ENCODE data around the gene STK24.

Gene STK24

DNA sequence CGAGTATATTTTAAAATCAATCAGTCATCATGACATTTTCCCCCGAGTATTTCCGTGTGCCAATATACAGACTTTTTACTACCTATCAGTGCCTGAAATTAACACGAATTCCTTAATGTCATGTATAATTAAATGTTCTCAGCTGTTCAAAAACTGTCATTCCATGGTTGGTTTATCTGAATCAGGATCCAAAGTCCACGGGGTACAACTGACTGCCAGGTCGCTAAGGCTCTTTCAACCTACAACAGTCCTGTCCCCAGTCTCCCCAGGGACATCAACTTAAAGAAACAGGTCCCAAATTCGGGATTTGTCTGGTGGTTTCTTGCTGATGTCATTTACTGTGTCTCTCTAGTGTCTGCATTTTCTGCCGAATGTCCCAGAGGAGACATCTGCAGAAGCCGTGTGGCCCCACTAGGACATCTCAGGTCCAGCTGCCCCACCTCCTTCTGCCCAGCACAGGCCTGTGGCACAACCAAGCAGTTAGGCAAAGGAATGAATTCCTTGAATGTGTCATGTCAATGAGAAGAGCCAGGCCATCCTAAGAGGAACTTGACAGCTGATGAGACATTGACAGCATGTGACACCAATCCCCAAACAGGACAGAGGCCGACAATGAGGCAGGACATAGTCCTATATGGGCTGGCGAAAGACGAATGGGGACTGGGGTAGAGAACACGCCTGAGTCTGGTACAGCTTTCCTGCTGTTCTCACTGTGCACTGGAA, 109.5 kb downstream of the STK24 start:
- Histone ChIP-seq H3K9me3 (ENCODE audit: low read length) (peaks cover 3% of the 10 kb centered on the region), H3K4me1 (ENCODE audit: insufficient read depth, low read length) (no peaks in the 10 kb centered on the region), H3K36me3 (ENCODE audit: insufficient read depth, low read length) (peaks cover 49% of the 10 kb centered on the region), H3K27me3 (ENCODE audit: insufficient read depth, low read length) (no peaks in the 10 kb centered on the region), H3K4me3 (ENCODE audit: low read length) (no peak overlapping the region), H2AFZ (ENCODE audit: low read depth, low read length) (no peak overlapping the region)

GRCh38 chr13:98466634-98467236, 110.2 kb downstream of the STK24 start:
- H3K4me1 ChIP-seq (ENCODE audit: insufficient read depth, low read length): no peaks in the 10 kb centered on the region
- H3K27me3 ChIP-seq (ENCODE audit: insufficient read depth, low read length): no peaks in the 10 kb centered on the region
- H3K4me3 ChIP-seq (ENCODE audit: low read length): no peak overlapping the region
- H3K36me3 ChIP-seq (ENCODE audit: insufficient read depth, low read length): peaks cover 46% of the 10 kb centered on the region
- H3K9me3 ChIP-seq (ENCODE audit: low read length): peaks cover 4% of the 10 kb centered on the region
- H2AFZ ChIP-seq (ENCODE audit: low read depth, low read length): no peak overlapping the region

- Histone ChIP-seq H3K27me3 (ENCODE audit: insufficient read depth, low read length) (no peaks in the 10 kb centered on the region), H2AFZ (ENCODE audit: low read depth, low read length) (no peak overlapping the region), H3K4me1 (ENCODE audit: insufficient read depth, low read length) (no peaks in the 10 kb centered on the region), H3K4me3 (ENCODE audit: low read length) (no peak overlapping the region), H3K36me3 (ENCODE audit: insufficient read depth, low read length) (peaks cover 61% of the 10 kb centered on the region), H3K9me3 (ENCODE audit: low read length) (peaks cover 4% of the 10 kb centered on the region)
Measured at GRCh38 chr13:98462946-98463345, 114.0 kb downstream of the STK24 start.

DNA sequence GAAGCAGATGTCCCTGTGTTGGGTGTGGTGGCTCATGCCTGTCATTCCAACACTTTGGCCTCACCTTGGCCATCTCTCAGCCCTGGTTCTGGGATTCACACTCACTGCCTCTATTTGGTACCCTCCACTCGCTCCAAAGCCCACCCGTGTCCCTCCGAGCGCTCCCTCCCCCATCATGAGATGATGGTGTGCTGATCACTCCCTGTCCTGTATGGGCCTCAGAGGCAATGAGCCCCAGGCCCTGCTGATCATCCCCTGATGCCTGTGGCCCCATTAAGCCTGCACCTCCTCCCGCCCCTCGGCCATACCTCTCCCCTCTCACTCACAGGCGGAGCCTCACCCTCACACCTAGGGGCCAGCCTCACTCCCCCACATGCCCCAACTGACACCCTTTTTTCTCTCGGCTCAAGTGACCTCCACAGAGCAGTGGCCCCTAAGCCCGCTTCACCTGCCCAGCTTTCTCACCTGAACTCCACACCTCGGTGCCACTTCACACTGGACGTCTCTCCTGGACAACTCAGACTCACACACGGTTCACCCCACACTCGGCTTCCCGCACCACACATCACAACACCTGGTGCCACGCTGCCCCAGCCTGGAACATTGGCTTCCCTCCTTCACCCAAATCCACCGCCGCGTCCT, 114.5 kb downstream of the STK24 start:
- Histone ChIP-seq H3K9me3 (ENCODE audit: low read length) (peaks cover 4% of the 10 kb centered on the region), H3K4me3 (ENCODE audit: low read length) (no peak overlapping the region), H3K27me3 (ENCODE audit: insufficient read depth, low read length) (no peaks in the 10 kb centered on the region), H2AFZ (ENCODE audit: low read depth, low read length) (no peak overlapping the region), H3K36me3 (ENCODE audit: insufficient read depth, low read length) (peaks cover 64% of the 10 kb centered on the region), H3K4me1 (ENCODE audit: insufficient read depth, low read length) (no peaks in the 10 kb centered on the region)

DNA sequence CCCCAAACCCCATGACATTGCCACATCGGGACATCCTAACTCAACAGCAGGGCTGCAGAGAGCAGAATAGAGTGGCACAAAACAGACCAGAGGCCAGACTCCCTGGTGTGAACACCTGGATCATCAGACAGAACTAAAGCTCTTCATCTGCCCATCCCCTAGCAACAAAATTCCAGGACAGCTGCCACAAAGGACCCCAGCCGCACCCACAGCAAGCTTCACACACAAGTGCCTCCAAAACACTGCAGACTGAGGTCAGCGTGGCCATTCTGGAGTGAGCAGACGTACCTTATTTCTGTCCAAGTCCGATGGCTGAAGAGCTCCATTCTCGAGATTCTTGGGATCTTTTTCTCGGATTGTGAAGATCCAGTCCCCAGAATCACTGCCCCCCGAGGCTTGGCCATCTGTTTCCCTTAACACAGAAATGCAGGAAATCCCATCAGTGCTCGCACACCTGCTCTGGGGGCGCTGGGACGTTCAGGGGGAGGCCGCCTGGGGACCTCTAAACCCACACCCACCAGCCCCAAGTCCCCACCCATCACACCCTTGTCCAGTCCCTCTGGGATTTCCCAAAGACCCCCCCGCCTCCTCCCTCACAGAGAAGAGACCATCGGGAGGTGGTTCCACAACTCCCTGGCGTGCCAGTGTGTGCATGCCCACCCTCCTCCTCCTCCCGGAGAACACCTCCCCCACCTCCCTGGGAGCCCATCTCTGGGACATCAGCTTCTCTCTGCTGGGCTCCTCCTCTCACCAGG, 115.2 kb downstream of the STK24 start:
- H3K36me3 ChIP-seq (ENCODE audit: insufficient read depth, low read length): peaks cover 68% of the 10 kb centered on the region
- H3K27me3 ChIP-seq (ENCODE audit: insufficient read depth, low read length): no peaks in the 10 kb centered on the region
- H3K4me3 ChIP-seq (ENCODE audit: low read length): no peak overlapping the region
- no peaks in the 10 kb centered on the region for H3K4me1 ChIP-seq (ENCODE audit: insufficient read depth, low read length)
- H2AFZ ChIP-seq (ENCODE audit: low read depth, low read length): no peak overlapping the region
- H3K9me3 ChIP-seq (ENCODE audit: low read length): peaks cover 4% of the 10 kb centered on the region

- Histone ChIP-seq H3K9me3 (ENCODE audit: low read length) (peaks cover 4% of the 10 kb centered on the region), H3K4me1 (ENCODE audit: insufficient read depth, low read length) (peaks cover 4% of the 10 kb centered on the region)
Measured at GRCh38 chr13:98460516-98460915, 116.4 kb downstream of the STK24 start.

GRCh38 chr13:98459721-98460370, 117.1 kb downstream of the STK24 start:
- peaks cover 4% of the 10 kb centered on the region for H3K4me1 ChIP-seq (ENCODE audit: insufficient read depth, low read length)
- H3K36me3 ChIP-seq (ENCODE audit: insufficient read depth, low read length): peaks cover 71% of the 10 kb centered on the region
- no peaks in the 10 kb centered on the region for H3K27me3 ChIP-seq (ENCODE audit: insufficient read depth, low read length)
- H2AFZ ChIP-seq (ENCODE audit: low read depth, low read length): no peak overlapping the region
- no peak overlapping the region for H3K4me3 ChIP-seq (ENCODE audit: low read length)
- peaks cover 4% of the 10 kb centered on the region for H3K9me3 ChIP-seq (ENCODE audit: low read length)

More at GRCh38 chr13:98460516-98460915, 116.4 kb downstream of the STK24 start:
- H3K27me3 ChIP-seq (ENCODE audit: insufficient read depth, low read length): no peaks in the 10 kb centered on the region
- H2AFZ ChIP-seq (ENCODE audit: low read depth, low read length): no peak overlapping the region
- peaks cover 71% of the 10 kb centered on the region for H3K36me3 ChIP-seq (ENCODE audit: insufficient read depth, low read length)
- H3K4me3 ChIP-seq (ENCODE audit: low read length): no peak overlapping the region

GRCh38 chr13:98459171-98459681, 117.7 kb downstream of the STK24 start:
- Histone ChIP-seq H3K36me3 (ENCODE audit: insufficient read depth, low read length) (peaks cover 76% of the 10 kb centered on the region), H3K4me1 (ENCODE audit: insufficient read depth, low read length) (peaks cover 4% of the 10 kb centered on the region), H2AFZ (ENCODE audit: low read depth, low read length) (no peak overlapping the region), H3K4me3 (ENCODE audit: low read length) (no peak overlapping the region), H3K9me3 (ENCODE audit: low read length) (peaks cover 4% of the 10 kb centered on the region), H3K27me3 (ENCODE audit: insufficient read depth, low read length) (no peaks in the 10 kb centered on the region)

DNA sequence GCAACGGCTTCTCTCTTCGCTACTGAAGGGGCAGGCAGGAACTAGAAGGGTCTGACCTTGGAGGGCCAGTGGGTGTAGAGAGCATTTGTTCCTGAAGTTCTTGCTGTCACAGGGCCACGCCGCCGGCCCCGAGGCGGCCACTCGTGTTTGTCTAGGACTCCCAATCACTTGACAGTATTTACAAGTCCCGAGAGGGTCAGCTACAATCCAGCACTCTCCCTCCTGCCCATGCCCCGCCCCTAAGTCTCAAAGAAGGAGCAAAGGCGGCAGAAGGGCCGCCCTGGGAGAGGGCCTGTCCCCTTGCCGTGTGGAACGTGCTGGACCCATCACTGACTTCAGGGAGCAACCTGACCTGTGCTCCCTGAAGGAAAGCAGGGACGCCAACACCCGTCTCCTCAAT, 118.5 kb downstream of the STK24 start:
- Histone ChIP-seq H3K4me1 (ENCODE audit: insufficient read depth, low read length) (peaks cover 4% of the 10 kb centered on the region), H3K36me3 (ENCODE audit: insufficient read depth, low read length) (peaks cover 76% of the 10 kb centered on the region), H3K27me3 (ENCODE audit: insufficient read depth, low read length) (no peaks in the 10 kb centered on the region), H3K9me3 (ENCODE audit: low read length) (peaks cover 4% of the 10 kb centered on the region), H3K4me3 (ENCODE audit: low read length) (no peak overlapping the region), H2AFZ (ENCODE audit: low read depth, low read length) (no peak overlapping the region)

GRCh38 chr13:98457053-98457452, 119.9 kb downstream of the STK24 start:
- no peak overlapping the region for H3K4me3 ChIP-seq (ENCODE audit: low read length)
- H3K4me1 ChIP-seq (ENCODE audit: insufficient read depth, low read length): peaks cover 4% of the 10 kb centered on the region
- peaks cover 74% of the 10 kb centered on the region for H3K36me3 ChIP-seq (ENCODE audit: insufficient read depth, low read length)
- no peak overlapping the region for H2AFZ ChIP-seq (ENCODE audit: low read depth, low read length)
- no peaks in the 10 kb centered on the region for H3K9me3 ChIP-seq (ENCODE audit: low read length)
- H3K27me3 ChIP-seq (ENCODE audit: insufficient read depth, low read length): no peaks in the 10 kb centered on the region

GRCh38 chr13:98456413-98456845, 120.5 kb downstream of the STK24 start:
- no peak overlapping the region for H2AFZ ChIP-seq (ENCODE audit: low read depth, low read length)
- peaks cover 8% of the 10 kb centered on the region for H3K4me1 ChIP-seq (ENCODE audit: insufficient read depth, low read length)
- H3K9me3 ChIP-seq (ENCODE audit: low read length): no peaks in the 10 kb centered on the region
- H3K27me3 ChIP-seq (ENCODE audit: insufficient read depth, low read length): no peaks in the 10 kb centered on the region
- no peak overlapping the region for H3K4me3 ChIP-seq (ENCODE audit: low read length)
- peaks cover 77% of the 10 kb centered on the region for H3K36me3 ChIP-seq (ENCODE audit: insufficient read depth, low read length)

GRCh38 chr13:98454389-98454881, 122.5 kb downstream of the STK24 start:
- Histone ChIP-seq H3K9me3 (ENCODE audit: low read length) (no peaks in the 10 kb centered on the region), H3K36me3 (ENCODE audit: insufficient read depth, low read length) (peaks cover 67% of the 10 kb centered on the region), H3K4me1 (ENCODE audit: insufficient read depth, low read length) (peaks cover 18% of the 10 kb centered on the region), H2AFZ (ENCODE audit: low read depth, low read length) (no peak overlapping the region), H3K27me3 (ENCODE audit: insufficient read depth, low read length) (no peaks in the 10 kb centered on the region), H3K4me3 (ENCODE audit: low read length) (no peak overlapping the region)
